Caco-2 (cell line): ENCODE results near the gene EXT2. TPM values are rescaled to one million over a fixed set of nuclear protein-coding genes. Genes with fewer than 3 reads are reported as not detected.

Experiments
- BruUV-seq: library from RNA; stranded (reverse); fragments of 400-500 nt; replicated peaks from 2 replicates; lab custom pipeline; 2021; lab: Mats Ljungman, UMichigan
- CTCF ChIA-PET: fragments of 300-600 bp; sonication (Branson Sonifier 250); formaldehyde crosslinking; loops from one replicate; lab custom pipeline; 2022; ENCODE audit warnings: antibody characterized with exemption; lab: Charles Lee
- POLR2A ChIA-PET: fragments of 300-600 bp; sonication (Branson Sonifier 250); formaldehyde crosslinking; loops from one replicate; lab custom pipeline; 2022; ENCODE audit warnings: antibody characterized with exemption; lab: Charles Lee
- DNase-seq, 2 experiments: peaks; one replicate each; pipeline versions ENCODE4 v3.0.0 to v3.0.0-alpha.2; 2020 to 2022
- H3K27me3 ChIP-seq: replicated peaks from 2 replicates; pipeline ENCODE4 v1.6.0; 2011; ENCODE audit warnings: low read length; ENCODE audit not compliant: control insufficient read depth, insufficient read depth
- H3K36me3 ChIP-seq: 2 replicates; pipeline ENCODE4 v1.5.1; 2011; ENCODE audit warnings: low read length; ENCODE audit not compliant: control insufficient read depth, insufficient read depth
- H3K4me1 ChIP-seq: fragments of 250-450 bp; sonication (Bioruptor Pico); 2 replicates; pipeline ENCODE4 v1.5.1; 2020; ENCODE audit warnings: mild to moderate bottlenecking
- H3K4me3 ChIP-seq: 2 replicates; pipeline ENCODE4 v1.5.1; 2011; ENCODE audit warnings: low read depth, mild to moderate bottlenecking, control low read depth, low read length
- H3K9me3 ChIP-seq: fragments of 250-450 bp; sonication (Bioruptor Pico); 2 replicates; pipeline ENCODE4 v1.5.1; 2020; ENCODE audit warnings: mild to moderate bottlenecking, moderate library complexity
- H3K27ac Mint-ChIP-seq: one replicate; pipeline ENCODE4 v1.8.0; 2022; ENCODE audit warnings: mixed read lengths; ENCODE audit not compliant: unreplicated experiment
- H3K27me3 Mint-ChIP-seq: one replicate; pipeline ENCODE4 v1.8.0; 2022; ENCODE audit warnings: mixed read lengths; ENCODE audit not compliant: insufficient read depth, unreplicated experiment
- H3K36me3 Mint-ChIP-seq: one replicate; pipeline ENCODE4 v1.8.0; 2022; ENCODE audit warnings: mild to moderate bottlenecking, mixed read lengths; ENCODE audit not compliant: insufficient read depth, unreplicated experiment
- H3K4me1 Mint-ChIP-seq: one replicate; pipeline ENCODE4 v1.8.0; 2022; ENCODE audit warnings: low read depth, mixed read lengths; ENCODE audit not compliant: unreplicated experiment
- H3K4me3 Mint-ChIP-seq: one replicate; pipeline ENCODE4 v1.8.0; 2022; ENCODE audit warnings: mild to moderate bottlenecking, moderate library complexity, mixed read lengths; ENCODE audit not compliant: unreplicated experiment
- H3K9me3 Mint-ChIP-seq: one replicate; pipeline ENCODE4 v1.8.0; 2022; ENCODE audit warnings: mixed read lengths; ENCODE audit not compliant: unreplicated experiment
- intact Hi-C: fragments of 100-400 bp; cut with micrococcal nuclease; formaldehyde crosslinking; loops from one replicate; pipeline ENCODE4 v1.10.0; 2022; ENCODE audit not compliant: unreplicated experiment
- total RNA-seq: library from RNA; stranded (reverse); gene quantifications from 2 replicates; pipeline ENCODE4 v1.2.3, GENCODE V29; 2022
- TF ChIP-seq, protein P1 (sequence below), 2 experiments: fragments of 200-600 bp in 1 of 2; IDR thresholded peaks; 1 replicate in 1 of 2; 2 replicates in 1 of 2; pipeline versions ENCODE4 v1.5.1 to v1.8.0; 2011 to 2022; ENCODE audit warnings: antibody characterized with exemption in 1 of 2, control low read depth in 1 of 2, inconsistent platforms in 1 of 2, low read depth in 1 of 2, low read length in 1 of 2, mild to moderate bottlenecking in 1 of 2, moderate library complexity in 1 of 2; ENCODE audit not compliant: insufficient read depth in 1 of 2, severe bottlenecking in 1 of 2, unreplicated experiment in 1 of 2

EXT2 gene
- total RNA-seq, 1 experiment from 2014 or later = 83.3 TPM

GRCh38 chr11:44174842-44175241, 79.4 kb downstream of the EXT2 start:
- H3K4me3 Mint-ChIP-seq = no peak overlapping the region
- intact Hi-C loops = loop anchor here (5.0 kb wide), 1 partner anchor 67 kb away; no protein-coding TSS in a partner anchor
- H3K4me3 ChIP-seq = no peak overlapping the region
- H3K9me3 Mint-ChIP-seq = no peaks in the 10 kb centered on the region
- H3K4me1 ChIP-seq = no peaks in the 10 kb centered on the region
- ChIA-PET CTCF (interaction anchor here (0.6 kb wide), 1 partner anchor 69 kb away, joined by 9 read pairs; no protein-coding TSS in a partner anchor), POLR2A (no interaction called here)
- H3K4me1 Mint-ChIP-seq = peaks cover 14% of the 10 kb centered on the region
- DNase-seq = no peak
- TF ChIP-seq, protein P1, sequence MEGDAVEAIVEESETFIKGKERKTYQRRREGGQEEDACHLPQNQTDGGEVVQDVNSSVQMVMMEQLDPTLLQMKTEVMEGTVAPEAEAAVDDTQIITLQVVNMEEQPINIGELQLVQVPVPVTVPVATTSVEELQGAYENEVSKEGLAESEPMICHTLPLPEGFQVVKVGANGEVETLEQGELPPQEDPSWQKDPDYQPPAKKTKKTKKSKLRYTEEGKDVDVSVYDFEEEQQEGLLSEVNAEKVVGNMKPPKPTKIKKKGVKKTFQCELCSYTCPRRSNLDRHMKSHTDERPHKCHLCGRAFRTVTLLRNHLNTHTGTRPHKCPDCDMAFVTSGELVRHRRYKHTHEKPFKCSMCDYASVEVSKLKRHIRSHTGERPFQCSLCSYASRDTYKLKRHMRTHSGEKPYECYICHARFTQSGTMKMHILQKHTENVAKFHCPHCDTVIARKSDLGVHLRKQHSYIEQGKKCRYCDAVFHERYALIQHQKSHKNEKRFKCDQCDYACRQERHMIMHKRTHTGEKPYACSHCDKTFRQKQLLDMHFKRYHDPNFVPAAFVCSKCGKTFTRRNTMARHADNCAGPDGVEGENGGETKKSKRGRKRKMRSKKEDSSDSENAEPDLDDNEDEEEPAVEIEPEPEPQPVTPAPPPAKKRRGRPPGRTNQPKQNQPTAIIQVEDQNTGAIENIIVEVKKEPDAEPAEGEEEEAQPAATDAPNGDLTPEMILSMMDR (IDR thresholded peaks at IDR 0.05; ENCODE audit: insufficient read depth in 1 of 2, low read depth in 1 of 2, low read length in 1 of 2, severe bottlenecking in 1 of 2, unreplicated experiment in 1 of 2) = no peak
- no peak overlapping the region for H3K27ac Mint-ChIP-seq
- H3K36me3 ChIP-seq = no peaks in the 10 kb centered on the region
- H3K9me3 ChIP-seq = no peaks in the 10 kb centered on the region
- no peaks in the 10 kb centered on the region for H3K27me3 ChIP-seq
- no peaks in the 10 kb centered on the region for H3K27me3 Mint-ChIP-seq
- BruUV-seq = no TSS peak
- H3K36me3 Mint-ChIP-seq = peaks cover 7% of the 10 kb centered on the region

DNA sequence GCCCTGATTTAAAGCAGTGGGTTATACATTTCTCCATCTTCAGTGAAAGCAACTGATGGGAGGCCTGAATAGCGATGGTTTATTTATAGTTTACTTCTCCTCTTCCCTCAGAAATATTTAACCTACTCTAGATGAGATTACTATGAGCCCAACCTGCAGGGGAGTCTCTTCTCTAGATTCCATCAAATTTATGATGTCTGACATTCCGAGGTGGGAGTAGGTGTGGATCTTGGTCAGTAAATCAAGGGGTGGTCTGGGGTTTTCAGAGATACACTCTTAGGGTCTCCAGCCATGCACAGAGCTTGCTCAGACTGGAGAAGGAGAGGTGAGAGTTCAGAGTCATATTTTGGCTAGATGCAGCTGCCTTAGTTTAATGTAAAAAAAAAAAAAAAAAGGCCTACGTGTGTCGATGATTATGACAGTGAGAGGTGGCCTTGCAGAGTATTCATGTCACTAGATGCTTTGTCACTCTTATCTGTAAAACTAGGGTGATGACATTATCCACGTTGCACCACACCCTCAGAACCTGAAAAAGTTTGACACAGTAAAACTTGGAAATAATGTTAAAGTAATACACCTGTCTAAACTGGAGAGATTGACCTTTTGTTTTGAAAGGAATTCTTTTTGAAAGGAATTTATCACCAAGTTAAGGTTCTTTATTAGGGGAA, 81.2 kb downstream of the EXT2 start:
- H3K9me3 Mint-ChIP-seq = no peaks in the 10 kb centered on the region
- H3K4me3 Mint-ChIP-seq = no peak overlapping the region
- Histone ChIP-seq H3K9me3 (no peaks in the 10 kb centered on the region), H3K27me3 (no peaks in the 10 kb centered on the region), H3K4me3 (no peak overlapping the region), H3K36me3 (no peaks in the 10 kb centered on the region), H3K4me1 (no peaks in the 10 kb centered on the region)
- no TSS peak for BruUV-seq
- POLR2A ChIA-PET = no interaction called here
- H3K36me3 Mint-ChIP-seq = peaks cover 7% of the 10 kb centered on the region
- H3K27ac Mint-ChIP-seq = no peak overlapping the region
- CTCF ChIA-PET = no interaction called here
- H3K27me3 Mint-ChIP-seq = no peaks in the 10 kb centered on the region
- peaks cover 14% of the 10 kb centered on the region for H3K4me1 Mint-ChIP-seq
- intact Hi-C loops = loop anchor here (5.0 kb wide), 1 partner anchor 66 kb away; no protein-coding TSS in a partner anchor
- DNase-seq = no peak
- TF ChIP-seq, protein P1 (IDR thresholded peaks at IDR 0.05; ENCODE audit: insufficient read depth in 1 of 2, low read depth in 1 of 2, low read length in 1 of 2, severe bottlenecking in 1 of 2, unreplicated experiment in 1 of 2) = no peak

DNA sequence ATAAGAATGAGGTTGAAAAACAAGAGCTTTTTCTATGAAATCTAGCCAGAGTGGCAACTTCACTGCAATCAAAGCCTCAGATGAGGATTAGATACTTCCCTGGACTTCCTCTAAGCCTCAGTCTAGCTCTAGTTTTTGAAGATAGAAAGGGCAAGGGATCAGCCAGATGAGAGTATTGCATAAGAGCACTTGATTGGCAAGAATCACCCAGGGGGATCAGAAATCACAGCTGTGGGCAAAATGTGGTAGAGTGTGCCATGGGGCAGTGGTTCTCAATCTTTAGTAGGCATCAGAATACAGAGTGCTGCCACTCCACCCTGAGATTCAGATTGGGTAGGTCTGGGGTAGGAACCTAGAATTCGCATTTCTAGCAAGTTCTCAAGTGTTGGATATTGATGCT, 82.4 kb downstream of the EXT2 start:
- no peaks in the 10 kb centered on the region for H3K9me3 ChIP-seq
- intact Hi-C loops = loop anchor here (5.0 kb wide), 1 partner anchor 64 kb away; no protein-coding TSS in a partner anchor
- peaks cover 3% of the 10 kb centered on the region for H3K36me3 Mint-ChIP-seq
- H3K27me3 ChIP-seq = no peaks in the 10 kb centered on the region
- H3K9me3 Mint-ChIP-seq = no peaks in the 10 kb centered on the region
- ChIA-PET CTCF (interaction anchor here (1.1 kb wide), 1 partner anchor 73 kb away, joined by 5 read pairs; no protein-coding TSS in a partner anchor), POLR2A (no interaction called here)
- no peak overlapping the region for H3K4me3 Mint-ChIP-seq
- TF ChIP-seq, protein P1 (IDR thresholded peaks at IDR 0.05; ENCODE audit: insufficient read depth in 1 of 2, low read depth in 1 of 2, low read length in 1 of 2, severe bottlenecking in 1 of 2, unreplicated experiment in 1 of 2) = no peak
- DNase-seq = no peak
- H3K36me3 ChIP-seq = no peaks in the 10 kb centered on the region
- no TSS peak for BruUV-seq
- H3K27ac Mint-ChIP-seq = no peak overlapping the region
- H3K4me3 ChIP-seq = no peak overlapping the region
- H3K4me1 Mint-ChIP-seq = peaks cover 14% of the 10 kb centered on the region
- no peaks in the 10 kb centered on the region for H3K4me1 ChIP-seq
- no peaks in the 10 kb centered on the region for H3K27me3 Mint-ChIP-seq
